Measurements from ENCODE around the gene ATF6. TPM values are rescaled to one million over a fixed set of nuclear protein-coding genes. Genes with fewer than 3 reads are reported as not detected.
A peak's percentile ranks its signal among the peaks of the same experiment; 100 is the strongest.

ATF6 gene
- total RNA-seq, 5 donors from 2014 or later (not counting 1 experiment from before 2014, with no cell fraction given), result 18.7 to 27.6 (median 21.9) TPM

GRCh38 chr1:161958425-161958824 is 192.3 kb downstream of the ATF6 start:
- no peak for ATAC-seq (replicated peaks in 1 of 4)
- Mint-ChIP-seq H3K4me3 (no peak overlapping the region), H3K9me3 (no peaks in the 10 kb centered on the region), H3K36me3 (peaks cover 36% of the 10 kb centered on the region), H3K4me1 (peaks cover 45 to 57% (median 47%) of the 10 kb centered on the region in 3 donors), H3K27me3 (no peaks in the 10 kb centered on the region), H3K27ac (peak overlapping the region; percentile 15 to 50)
- H3K27me3 ChIP-seq (replicated peaks in 1 of 2; ENCODE audit: control insufficient read depth in 2 of 2, extremely low read depth in 1 of 2, insufficient read depth in 2 of 2, low read length in 1 of 2), result no peaks in the 10 kb centered on the region
- H3K36me3 ChIP-seq (ENCODE audit: control insufficient read depth in 2 of 2, extremely low read depth in 1 of 2, insufficient read depth in 1 of 2, low read length in 1 of 2), result peaks cover 0 to 18% of the 10 kb centered on the region in 2 donors
- no peaks in the 10 kb centered on the region for H3K9me3 ChIP-seq
- H3K4me1 ChIP-seq (ENCODE audit: control insufficient read depth in 1 of 2, extremely low read depth in 1 of 2, insufficient read depth in 2 of 2, low read length in 2 of 2), result peaks cover 0 to 2% of the 10 kb centered on the region in 2 experiments
- no peak overlapping the region for H3K27ac ChIP-seq (ENCODE audit: low read length)
- 75% methylated on average over 5 of the region's 7 CpGs for WGBS (ENCODE audit: insufficient coverage)
- CTCF ChIA-PET, result no interaction called here
- no peak for DNase-seq
- POLR2A ChIA-PET, result interaction anchor here in 1 of 2 donors (0.6 kb wide), 1 partner anchor 217 kb away, joined by 3 read pairs; no protein-coding TSS in a partner anchor
- no peak overlapping the region for H3K4me3 ChIP-seq (ENCODE audit: control insufficient read depth in 1 of 2, extremely low read depth in 1 of 2, low read length in 1 of 2)

- CTCF ChIA-PET, result interaction anchor here in 1 of 2 donors (1.1 kb wide), 1 partner anchor 43 kb away, joined by 3 read pairs; no protein-coding TSS in a partner anchor
- WGBS (ENCODE audit: insufficient coverage), result no CpG with 5 or more reads among the region's 8 CpGs
Observed at GRCh38 chr1:161962091-161962887, 196.2 kb downstream of the ATF6 start.

DNA sequence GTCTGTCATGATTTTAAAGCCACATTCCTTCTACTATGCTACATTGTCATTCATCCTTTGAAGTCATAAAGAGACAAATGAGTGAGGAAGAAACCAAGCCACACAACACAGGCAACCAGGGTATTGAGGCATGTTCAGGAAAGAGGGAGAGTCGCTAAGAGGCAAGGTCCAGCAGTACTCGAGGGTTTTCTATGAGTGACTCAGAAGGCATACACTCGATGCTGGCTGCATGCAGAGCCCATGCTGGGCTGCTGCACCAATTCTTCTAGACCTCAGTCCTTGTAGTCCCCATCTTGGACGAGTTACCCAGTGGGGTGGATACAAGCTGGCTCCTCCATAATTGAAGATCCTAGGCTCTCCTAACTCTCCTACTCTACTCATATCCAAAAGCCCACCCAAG is 199.9 kb downstream of the ATF6 start:
- ChIA-PET POLR2A (interaction anchor here in 1 of 2 donors (0.6 kb wide), 1 partner anchor 82 kb away, joined by 3 read pairs; no protein-coding TSS in a partner anchor), CTCF (interaction anchor here in 1 of 2 donors (1.0 kb wide), 1 partner anchor 174 kb away, joined by 3 read pairs; no protein-coding TSS in a partner anchor)
- peaks cover 44% of the 10 kb centered on the region for H3K36me3 Mint-ChIP-seq
- no peak overlapping the region for H3K27ac Mint-ChIP-seq
- 94% methylated on average over 3 of the region's 4 CpGs for WGBS (ENCODE audit: insufficient coverage)
- Histone ChIP-seq H3K36me3 (ENCODE audit: control insufficient read depth in 2 of 2, extremely low read depth in 1 of 2, insufficient read depth in 1 of 2, low read length in 1 of 2) (peaks cover 0 to 11% of the 10 kb centered on the region in 2 donors), H3K4me1 (ENCODE audit: control insufficient read depth in 1 of 2, extremely low read depth in 1 of 2, insufficient read depth in 2 of 2, low read length in 2 of 2) (peaks cover 0 to 2% of the 10 kb centered on the region in 2 experiments), H3K27me3 (replicated peaks in 1 of 2; ENCODE audit: control insufficient read depth in 2 of 2, extremely low read depth in 1 of 2, insufficient read depth in 2 of 2, low read length in 1 of 2) (no peaks in the 10 kb centered on the region), H3K4me3 (ENCODE audit: control insufficient read depth in 1 of 2, extremely low read depth in 1 of 2, low read length in 1 of 2) (no peak overlapping the region), H3K27ac (ENCODE audit: low read length) (no peak overlapping the region), H3K9me3 (no peaks in the 10 kb centered on the region)
- H3K4me3 Mint-ChIP-seq, result no peak overlapping the region
- peaks cover 19 to 22% (median 21%) of the 10 kb centered on the region in 3 donors for H3K4me1 Mint-ChIP-seq
- no peak for DNase-seq
- ATAC-seq (replicated peaks in 1 of 4), result no peak
- no peaks in the 10 kb centered on the region for H3K27me3 Mint-ChIP-seq
- H3K9me3 Mint-ChIP-seq, result no peaks in the 10 kb centered on the region

More at GRCh38 chr1:161962091-161962887, 196.2 kb downstream of the ATF6 start:
- peak overlapping the region in 1 of 2 donors; percentile 22 for H3K4me3 ChIP-seq (ENCODE audit: control insufficient read depth in 1 of 2, extremely low read depth in 1 of 2, low read length in 1 of 2)
- no peak overlapping the region for H3K27ac ChIP-seq (ENCODE audit: low read length)
- no peaks in the 10 kb centered on the region for H3K27me3 Mint-ChIP-seq
- H3K36me3 Mint-ChIP-seq, result peaks cover 50% of the 10 kb centered on the region
- H3K4me1 Mint-ChIP-seq, result peaks cover 23 to 39% (median 30%) of the 10 kb centered on the region in 3 donors
- POLR2A ChIA-PET, result no interaction called here
- ATAC-seq (replicated peaks in 1 of 4) (peak; percentile 34 to 64 (median 52)), DNase-seq (peak in 1 of 35 experiments; percentile 12)
- H3K9me3 ChIP-seq, result no peaks in the 10 kb centered on the region
- H3K4me3 Mint-ChIP-seq, result peak overlapping the region; percentile 62 to 88 (median 76)
- no peaks in the 10 kb centered on the region for H3K27me3 ChIP-seq (replicated peaks in 1 of 2; ENCODE audit: control insufficient read depth in 2 of 2, extremely low read depth in 1 of 2, insufficient read depth in 2 of 2, low read length in 1 of 2)
- H3K27ac Mint-ChIP-seq, result peak overlapping the region; percentile 82 to 96
- H3K9me3 Mint-ChIP-seq, result no peaks in the 10 kb centered on the region
- peaks cover 0 to 2% of the 10 kb centered on the region in 2 experiments for H3K4me1 ChIP-seq (ENCODE audit: control insufficient read depth in 1 of 2, extremely low read depth in 1 of 2, insufficient read depth in 2 of 2, low read length in 2 of 2)
- H3K36me3 ChIP-seq (ENCODE audit: control insufficient read depth in 2 of 2, extremely low read depth in 1 of 2, insufficient read depth in 1 of 2, low read length in 1 of 2), result peaks cover 0 to 26% of the 10 kb centered on the region in 2 donors

- ATAC-seq (replicated peaks in 1 of 4), result no peak
- Mint-ChIP-seq H3K4me3 (no peak overlapping the region), H3K9me3 (no peaks in the 10 kb centered on the region), H3K27ac (no peak overlapping the region), H3K4me1 (peaks cover 0 to 3% (median 0%) of the 10 kb centered on the region in 3 donors), H3K27me3 (no peaks in the 10 kb centered on the region), H3K36me3 (peaks cover 31% of the 10 kb centered on the region)
- H3K27ac ChIP-seq (ENCODE audit: low read length), result no peak overlapping the region
- ChIA-PET POLR2A (no interaction called here), CTCF (no interaction called here)
- no peak overlapping the region for H3K4me3 ChIP-seq (ENCODE audit: control insufficient read depth in 1 of 2, extremely low read depth in 1 of 2, low read length in 1 of 2)
- H3K36me3 ChIP-seq (ENCODE audit: control insufficient read depth in 2 of 2, extremely low read depth in 1 of 2, insufficient read depth in 1 of 2, low read length in 1 of 2), result peaks cover 0 to 6% of the 10 kb centered on the region in 2 donors
- DNase-seq, result no peak
- peaks cover 0 to 2% of the 10 kb centered on the region in 2 experiments for H3K27me3 ChIP-seq (replicated peaks in 1 of 2; ENCODE audit: control insufficient read depth in 2 of 2, extremely low read depth in 1 of 2, insufficient read depth in 2 of 2, low read length in 1 of 2)
- H3K9me3 ChIP-seq, result no peaks in the 10 kb centered on the region
- 95% methylated on average over 6 of the region's 6 CpGs for WGBS (ENCODE audit: insufficient coverage)
- H3K4me1 ChIP-seq (ENCODE audit: control insufficient read depth in 1 of 2, extremely low read depth in 1 of 2, insufficient read depth in 2 of 2, low read length in 2 of 2), result no peaks in the 10 kb centered on the region
Observed at GRCh38 chr1:161970036-161970435, 203.9 kb downstream of the ATF6 start.

GRCh38 chr1:161970633-161971032 is 204.5 kb downstream of the ATF6 start:
- H3K27ac Mint-ChIP-seq, result no peak overlapping the region
- Histone ChIP-seq H3K9me3 (no peaks in the 10 kb centered on the region), H3K27ac (ENCODE audit: low read length) (no peak overlapping the region), H3K36me3 (ENCODE audit: control insufficient read depth in 2 of 2, extremely low read depth in 1 of 2, insufficient read depth in 1 of 2, low read length in 1 of 2) (peaks cover 0 to 3% of the 10 kb centered on the region in 2 donors), H3K27me3 (replicated peaks in 1 of 2; ENCODE audit: control insufficient read depth in 2 of 2, extremely low read depth in 1 of 2, insufficient read depth in 2 of 2, low read length in 1 of 2) (peaks cover 0 to 2% of the 10 kb centered on the region in 2 experiments), H3K4me1 (ENCODE audit: control insufficient read depth in 1 of 2, extremely low read depth in 1 of 2, insufficient read depth in 2 of 2, low read length in 2 of 2) (no peaks in the 10 kb centered on the region), H3K4me3 (ENCODE audit: control insufficient read depth in 1 of 2, extremely low read depth in 1 of 2, low read length in 1 of 2) (no peak overlapping the region)
- ChIA-PET POLR2A (interaction anchor here in 1 of 2 donors (0.7 kb wide), 1 partner anchor 25 kb away, joined by 6 read pairs; no protein-coding TSS in a partner anchor), CTCF (interaction anchor here in 1 of 2 donors (0.6 kb wide), 1 partner anchor 10 kb away, joined by 3 read pairs; no protein-coding TSS in a partner anchor)
- H3K36me3 Mint-ChIP-seq, result peaks cover 26% of the 10 kb centered on the region
- WGBS (ENCODE audit: insufficient coverage), result no CpG with 5 or more reads among the region's 3 CpGs
- H3K4me1 Mint-ChIP-seq, result peaks cover 0 to 3% (median 0%) of the 10 kb centered on the region in 3 donors
- H3K4me3 Mint-ChIP-seq, result no peak overlapping the region
- no peaks in the 10 kb centered on the region for H3K9me3 Mint-ChIP-seq
- no peaks in the 10 kb centered on the region for H3K27me3 Mint-ChIP-seq
- DNase-seq (no peak), ATAC-seq (replicated peaks in 1 of 4) (no peak)

- H3K4me3 ChIP-seq (ENCODE audit: control insufficient read depth in 1 of 2, extremely low read depth in 1 of 2, low read length in 1 of 2), result no peak overlapping the region
- H3K36me3 ChIP-seq (ENCODE audit: control insufficient read depth in 2 of 2, extremely low read depth in 1 of 2, insufficient read depth in 1 of 2, low read length in 1 of 2), result no peaks in the 10 kb centered on the region
- CTCF ChIA-PET, result no interaction called here
- Mint-ChIP-seq H3K9me3 (no peaks in the 10 kb centered on the region), H3K4me1 (peaks cover 0 to 3% (median 0%) of the 10 kb centered on the region in 3 donors), H3K27ac (no peak overlapping the region), H3K4me3 (no peak overlapping the region), H3K27me3 (no peaks in the 10 kb centered on the region), H3K36me3 (peaks cover 8% of the 10 kb centered on the region)
- no peaks in the 10 kb centered on the region for H3K4me1 ChIP-seq (ENCODE audit: control insufficient read depth in 1 of 2, extremely low read depth in 1 of 2, insufficient read depth in 2 of 2, low read length in 2 of 2)
- DNase-seq (no peak), ATAC-seq (replicated peaks in 1 of 4) (no peak)
- peaks cover 0 to 2% of the 10 kb centered on the region in 2 experiments for H3K27me3 ChIP-seq (replicated peaks in 1 of 2; ENCODE audit: control insufficient read depth in 2 of 2, extremely low read depth in 1 of 2, insufficient read depth in 2 of 2, low read length in 1 of 2)
- no peaks in the 10 kb centered on the region for H3K9me3 ChIP-seq
- WGBS (ENCODE audit: insufficient coverage), result 94% methylated on average over 5 of the region's 9 CpGs
- H3K27ac ChIP-seq (ENCODE audit: low read length), result no peak overlapping the region
- POLR2A ChIA-PET, result no interaction called here
Observed at GRCh38 chr1:161972828-161973227, 206.7 kb downstream of the ATF6 start.
